SK-N-SH treated with all-trans-retinoic acid at 6 μM for 48 hours (cell line): ENCODE data around the gene STAMBPL1.

ENCODE experiments used
- ATAC-seq: fragments of 200-7000 bp; cut with Tn5 transposase; 3 replicates; pipeline ENCODE4 v1.9.1; 2020; ENCODE audit warnings: mild to moderate bottlenecking, moderate library complexity
- BACH2 ChIP-seq: fragments of 250-450 bp; sonication (Bioruptor Pico); IDR thresholded peaks from 2 replicates; pipeline ENCODE4 v1.9.0; 2021; ENCODE audit warnings: mild to moderate bottlenecking, borderline replicate concordance
- CREB5 ChIP-seq: fragments of 250-450 bp; sonication (Bioruptor Pico); IDR thresholded peaks from 2 replicates; pipeline ENCODE4 v1.5.1; 2020; ENCODE audit warnings: low read depth, mild to moderate bottlenecking, moderate library complexity
- ESRRG ChIP-seq: fragments of 250-450 bp; sonication (Bioruptor Pico); IDR thresholded peaks from 2 replicates; pipeline ENCODE4 v1.6.1; 2021; ENCODE audit warnings: mild to moderate bottlenecking
- GLIS3 ChIP-seq: fragments of 250-450 bp; sonication (Bioruptor Pico); IDR thresholded peaks from 2 replicates; pipeline ENCODE4 v1.5.0; 2020; ENCODE audit warnings: mild to moderate bottlenecking, moderate library complexity
- OSR1 ChIP-seq: fragments of 250-450 bp; sonication (Bioruptor Pico); IDR thresholded peaks from 2 replicates; pipeline ENCODE4 v1.8.0; 2022; ENCODE audit warnings: moderate library complexity, mild to moderate bottlenecking, inconsistent platforms
- POU6F1 ChIP-seq: fragments of 250-450 bp; sonication (Bioruptor Pico); IDR thresholded peaks from 2 replicates; pipeline ENCODE4 v1.8.0; 2021; ENCODE audit warnings: low read depth, mild to moderate bottlenecking, moderate library complexity, borderline replicate concordance
- SNAI2 ChIP-seq: fragments of 250-450 bp; sonication (Bioruptor Pico); IDR thresholded peaks from 2 replicates; pipeline ENCODE4 v1.5.0; 2020; ENCODE audit warnings: mild to moderate bottlenecking, moderate library complexity
- TCF4 ChIP-seq: fragments of 250-450 bp; sonication (Bioruptor Pico); IDR thresholded peaks from 2 replicates; pipeline ENCODE4 v1.8.0; 2021; ENCODE audit warnings: mild to moderate bottlenecking, moderate library complexity, borderline replicate concordance
- TOX ChIP-seq: fragments of 250-450 bp; sonication (Bioruptor Pico); IDR thresholded peaks from 2 replicates; pipeline ENCODE4 v1.8.0; 2021; ENCODE audit warnings: mild to moderate bottlenecking, moderate library complexity, borderline replicate concordance
- TSHZ2 ChIP-seq: fragments of 250-450 bp; sonication (Bioruptor Pico); IDR thresholded peaks from 2 replicates; pipeline ENCODE4 v1.5.0; 2020; ENCODE audit warnings: mild to moderate bottlenecking, moderate library complexity
- ZC3H10 ChIP-seq: fragments of 250-450 bp; sonication (Bioruptor Pico); IDR thresholded peaks from 2 replicates; pipeline ENCODE4 v1.5.1; 2021; ENCODE audit warnings: mild to moderate bottlenecking, moderate library complexity
- ZFP3 ChIP-seq: fragments of 250-450 bp; sonication (Bioruptor Pico); IDR thresholded peaks from 2 replicates; pipeline ENCODE4 v1.5.0; 2020; ENCODE audit warnings: mild to moderate bottlenecking, moderate library complexity
- ZFP30 ChIP-seq: fragments of 450-650 bp; formaldehyde crosslinking; IDR thresholded peaks from 2 replicates; pipeline ENCODE4 v1.5.0; 2022; ENCODE audit warnings: mild to moderate bottlenecking, moderate library complexity
- ZNF8 ChIP-seq: fragments of 450-650 bp; formaldehyde crosslinking; IDR thresholded peaks from 2 replicates; pipeline ENCODE4 v1.5.0; 2020; ENCODE audit warnings: mild to moderate bottlenecking, moderate library complexity
- TF ChIP-seq, protein P1 (sequence below): fragments of 250-450 bp; sonication (Bioruptor Pico); IDR thresholded peaks from 2 replicates; pipeline ENCODE4 v1.5.1; 2021; ENCODE audit warnings: mild to moderate bottlenecking, moderate library complexity
- TF ChIP-seq, protein P2 (sequence below): fragments of 250-450 bp; sonication (Bioruptor Pico); IDR thresholded peaks from 2 replicates; pipeline ENCODE4 v1.8.0; 2020; ENCODE audit warnings: mild to moderate bottlenecking, moderate library complexity, borderline replicate concordance

STAMBPL1 gene

DNA sequence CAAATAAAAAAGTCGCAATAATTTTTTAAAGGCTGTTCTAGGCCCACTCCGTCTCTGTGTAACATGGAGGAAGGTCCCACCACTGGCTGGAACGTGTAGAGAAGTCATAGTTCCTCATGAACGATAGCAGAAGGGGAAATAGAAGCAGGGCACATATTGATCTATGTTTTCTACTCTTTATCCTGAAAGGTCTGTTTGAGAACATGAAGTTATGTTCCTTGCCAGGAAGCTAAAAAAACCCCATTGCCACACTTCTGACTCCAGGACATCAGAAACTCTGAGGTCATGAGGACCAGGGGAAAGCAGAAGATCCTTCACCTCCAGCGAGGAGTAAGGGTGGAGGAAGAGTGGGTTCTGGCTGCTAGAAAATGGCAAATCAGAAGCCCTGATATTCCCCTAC, 39.2 kb upstream of the STAMBPL1 start:
- TF ChIP-seq SNAI2 (CRISPR knock-in tag), result no peak
- TF ChIP-seq ZNF8 (CRISPR knock-in tag), result no peak
- no peak for TF ChIP-seq TSHZ2
- no peak for TF ChIP-seq BACH2 (CRISPR knock-in tag)
- TF ChIP-seq TOX, result no peak
- TF ChIP-seq, protein P1, sequence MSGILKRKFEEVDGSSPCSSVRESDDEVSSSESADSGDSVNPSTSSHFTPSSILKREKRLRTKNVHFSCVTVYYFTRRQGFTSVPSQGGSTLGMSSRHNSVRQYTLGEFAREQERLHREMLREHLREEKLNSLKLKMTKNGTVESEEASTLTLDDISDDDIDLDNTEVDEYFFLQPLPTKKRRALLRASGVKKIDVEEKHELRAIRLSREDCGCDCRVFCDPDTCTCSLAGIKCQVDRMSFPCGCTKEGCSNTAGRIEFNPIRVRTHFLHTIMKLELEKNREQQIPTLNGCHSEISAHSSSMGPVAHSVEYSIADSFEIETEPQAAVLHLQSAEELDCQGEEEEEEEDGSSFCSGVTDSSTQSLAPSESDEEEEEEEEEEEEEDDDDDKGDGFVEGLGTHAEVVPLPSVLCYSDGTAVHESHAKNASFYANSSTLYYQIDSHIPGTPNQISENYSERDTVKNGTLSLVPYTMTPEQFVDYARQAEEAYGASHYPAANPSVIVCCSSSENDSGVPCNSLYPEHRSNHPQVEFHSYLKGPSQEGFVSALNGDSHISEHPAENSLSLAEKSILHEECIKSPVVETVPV (CRISPR knock-in tag), result no peak
- TF ChIP-seq OSR1 (CRISPR knock-in tag), result no peak
- TF ChIP-seq, all 23 proteins: peak for 0
- ATAC-seq, result no peak

GRCh38 chr10:88841316-88842111, 38.5 kb upstream of the STAMBPL1 start:
- no peak for ATAC-seq
- TF ChIP-seq ZFP3 (CRISPR knock-in tag), result no peak
- TF ChIP-seq TCF4 (CRISPR knock-in tag), result no peak
- TF ChIP-seq ZNF8 (CRISPR knock-in tag), result no peak
- TF ChIP-seq, protein P1 (CRISPR knock-in tag), result no peak
- no peak for TF ChIP-seq TSHZ2
- TF ChIP-seq, all 23 proteins: peak for 0

DNA sequence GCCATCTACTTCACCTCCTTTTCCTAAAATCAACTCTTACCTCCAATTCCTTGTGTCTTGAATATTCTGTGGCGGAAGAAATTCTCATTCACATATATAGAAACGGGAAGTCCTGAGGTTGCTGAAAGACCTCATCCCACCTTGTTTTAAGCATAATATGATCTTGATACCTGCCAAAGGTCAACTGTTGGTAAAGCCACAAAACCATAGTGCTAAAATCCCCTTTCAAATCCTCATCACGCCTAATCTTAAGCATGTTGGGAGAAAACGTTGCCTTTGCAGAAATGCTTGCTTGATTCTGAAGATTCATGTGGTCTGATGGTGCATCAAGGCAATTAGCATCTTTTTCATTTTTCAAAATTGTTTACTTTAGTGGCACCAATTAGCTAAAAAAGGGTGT, 36.9 kb upstream of the STAMBPL1 start:
- no peak for ATAC-seq
- TF ChIP-seq POU6F1 (CRISPR knock-in tag), result no peak
- no peak for TF ChIP-seq ZC3H10
- TF ChIP-seq CREB5 (CRISPR knock-in tag), result no peak
- TF ChIP-seq, protein P2, sequence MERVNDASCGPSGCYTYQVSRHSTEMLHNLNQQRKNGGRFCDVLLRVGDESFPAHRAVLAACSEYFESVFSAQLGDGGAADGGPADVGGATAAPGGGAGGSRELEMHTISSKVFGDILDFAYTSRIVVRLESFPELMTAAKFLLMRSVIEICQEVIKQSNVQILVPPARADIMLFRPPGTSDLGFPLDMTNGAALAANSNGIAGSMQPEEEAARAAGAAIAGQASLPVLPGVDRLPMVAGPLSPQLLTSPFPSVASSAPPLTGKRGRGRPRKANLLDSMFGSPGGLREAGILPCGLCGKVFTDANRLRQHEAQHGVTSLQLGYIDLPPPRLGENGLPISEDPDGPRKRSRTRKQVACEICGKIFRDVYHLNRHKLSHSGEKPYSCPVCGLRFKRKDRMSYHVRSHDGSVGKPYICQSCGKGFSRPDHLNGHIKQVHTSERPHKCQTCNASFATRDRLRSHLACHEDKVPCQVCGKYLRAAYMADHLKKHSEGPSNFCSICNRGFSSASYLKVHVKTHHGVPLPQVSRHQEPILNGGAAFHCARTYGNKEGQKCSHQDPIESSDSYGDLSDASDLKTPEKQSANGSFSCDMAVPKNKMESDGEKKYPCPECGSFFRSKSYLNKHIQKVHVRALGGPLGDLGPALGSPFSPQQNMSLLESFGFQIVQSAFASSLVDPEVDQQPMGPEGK, result no peak
- TF ChIP-seq OSR1 (CRISPR knock-in tag), result no peak
- no peak for TF ChIP-seq ESRRG
- no peak for TF ChIP-seq ZNF8 (CRISPR knock-in tag)
- TF ChIP-seq GLIS3 (CRISPR knock-in tag), result no peak
- TF ChIP-seq ZFP30 (CRISPR knock-in tag), result no peak
